Neuronal stem cell (in vitro differentiated cells): ENCODE data around the gene PSMB7.

Source experiments
- DNase-seq: peaks from one replicate; pipeline ENCODE4 v3.0.0-alpha.2; 2013; ENCODE audit warnings: low spot score
- H2AFZ ChIP-seq: one replicate; pipeline ENCODE4 v1.6.1; 2013; ENCODE audit warnings: mild to moderate bottlenecking, low read length, inconsistent platforms
- H2AK5ac ChIP-seq: 2 replicates; pipeline ENCODE4 v1.6.1; 2013; ENCODE audit warnings: low read depth, mild to moderate bottlenecking, inconsistent platforms, low read length, moderate library complexity, mixed read lengths
- H2BK120ac ChIP-seq: 2 replicates; pipeline ENCODE4 v1.6.1; 2013; ENCODE audit warnings: low read depth, mild to moderate bottlenecking, inconsistent platforms, low read length, moderate library complexity, mixed read lengths
- H2BK12ac ChIP-seq: one replicate; pipeline ENCODE4 v1.6.1; 2013; ENCODE audit warnings: low read length, inconsistent platforms
- H2BK15ac ChIP-seq: 2 replicates; pipeline ENCODE4 v1.6.1; 2013; ENCODE audit warnings: mild to moderate bottlenecking, low read length, inconsistent platforms, mixed read lengths
- H2BK5ac ChIP-seq: one replicate; pipeline ENCODE4 v1.6.1; 2013; ENCODE audit warnings: inconsistent platforms, mild to moderate bottlenecking, low read length, moderate library complexity
- H3K14ac ChIP-seq: one replicate; pipeline ENCODE4 v1.6.1; 2013; ENCODE audit warnings: low read length, inconsistent platforms
- H3K18ac ChIP-seq: 2 replicates; pipeline ENCODE4 v1.6.1; 2013; ENCODE audit warnings: low read length, inconsistent platforms
- H3K23ac ChIP-seq: 2 replicates; pipeline ENCODE4 v1.6.1; 2013; ENCODE audit warnings: low read depth, mild to moderate bottlenecking, mixed read lengths, low read length, inconsistent platforms; ENCODE audit not compliant: poor library complexity
- H3K27ac ChIP-seq: replicated peaks from 3 replicates; pipeline ENCODE4 v1.5.1; 2013; ENCODE audit warnings: low read length, inconsistent platforms
- H3K27me3 ChIP-seq, 3 experiments: 2 replicates each; pipeline ENCODE4 v1.6.1; 2013; ENCODE audit warnings: low read length in 3 of 3, mild to moderate bottlenecking in 2 of 3, inconsistent platforms in 1 of 3, low read depth in 1 of 3, mixed read lengths in 1 of 3, moderate library complexity in 1 of 3; ENCODE audit not compliant: control insufficient read depth in 3 of 3, insufficient read depth in 3 of 3
- H3K36me3 ChIP-seq, 2 donors: replicated peaks in 1 of 2; 2 replicates each; pipeline ENCODE4 v1.6.1; 2013; ENCODE audit warnings: low read length in 2 of 2; ENCODE audit not compliant: control insufficient read depth in 2 of 2, insufficient read depth in 2 of 2
- H3K4ac ChIP-seq: 2 replicates; pipeline ENCODE4 v1.6.1; 2013; ENCODE audit warnings: inconsistent platforms, mild to moderate bottlenecking, low read length, moderate library complexity
- H3K4me1 ChIP-seq, 2 donors: 1 replicate in 1 of 2; 2 replicates in 1 of 2; pipeline ENCODE4 v1.6.1; 2013; ENCODE audit warnings: low read length in 2 of 2, low read depth in 1 of 2; ENCODE audit not compliant: control insufficient read depth in 2 of 2, insufficient read depth in 1 of 2
- H3K4me2 ChIP-seq: one replicate; pipeline ENCODE4 v1.6.1; 2013; ENCODE audit warnings: mild to moderate bottlenecking, low read length, inconsistent platforms; ENCODE audit not compliant: insufficient read depth, poor library complexity, severe bottlenecking
- H3K4me3 ChIP-seq, 2 donors: 2 replicates each; pipeline ENCODE4 v1.5.1; 2013; ENCODE audit warnings: low read length in 2 of 2, mild to moderate bottlenecking in 2 of 2, inconsistent platforms in 1 of 2, moderate library complexity in 1 of 2
- H3K79me1 ChIP-seq: one replicate; pipeline ENCODE4 v1.6.1; 2013; ENCODE audit warnings: low read depth, mild to moderate bottlenecking, inconsistent platforms, low read length, moderate library complexity
- H3K9ac ChIP-seq: one replicate; pipeline ENCODE4 v1.6.1; 2013; ENCODE audit warnings: mild to moderate bottlenecking, low read depth, low read length, inconsistent platforms; ENCODE audit not compliant: poor library complexity
- H3K9me3 ChIP-seq, 2 donors: replicated peaks in 1 of 2; 2 replicates each; pipeline versions ENCODE3 to v1.6.1; 2013; ENCODE audit warnings: low read length in 2 of 2, mild to moderate bottlenecking in 2 of 2, inconsistent platforms in 1 of 2, low read depth in 1 of 2, mixed read lengths in 1 of 2, moderate library complexity in 1 of 2; ENCODE audit not compliant: control insufficient read depth in 2 of 2, insufficient read depth in 1 of 2
- H4K8ac ChIP-seq: one replicate; pipeline ENCODE4 v1.6.1; 2013; ENCODE audit warnings: low read depth, mild to moderate bottlenecking, inconsistent platforms, low read length, moderate library complexity
- H4K91ac ChIP-seq: one replicate; pipeline ENCODE4 v1.6.1; 2013; ENCODE audit warnings: low read length, low read depth, mild to moderate bottlenecking, inconsistent platforms; ENCODE audit not compliant: poor library complexity
- WGBS, 2 donors: extraction: QIAGEN DNeasy Blood & Tissue Kit; methylation state at CpG; one replicate each; pipeline ENCODE4 v1.1.7; 2013; ENCODE audit warnings: missing lambda C conversion rate in 2 of 2, mixed read lengths in 1 of 2; ENCODE audit not compliant: insufficient read length in 2 of 2, insufficient replicate concordance in 1 of 2; ENCODE audit errors: extremely low coverage in 2 of 2; 5-methylcytosine and 5-hydroxymethylcytosine counted together

The PSMB7 gene

DNA sequence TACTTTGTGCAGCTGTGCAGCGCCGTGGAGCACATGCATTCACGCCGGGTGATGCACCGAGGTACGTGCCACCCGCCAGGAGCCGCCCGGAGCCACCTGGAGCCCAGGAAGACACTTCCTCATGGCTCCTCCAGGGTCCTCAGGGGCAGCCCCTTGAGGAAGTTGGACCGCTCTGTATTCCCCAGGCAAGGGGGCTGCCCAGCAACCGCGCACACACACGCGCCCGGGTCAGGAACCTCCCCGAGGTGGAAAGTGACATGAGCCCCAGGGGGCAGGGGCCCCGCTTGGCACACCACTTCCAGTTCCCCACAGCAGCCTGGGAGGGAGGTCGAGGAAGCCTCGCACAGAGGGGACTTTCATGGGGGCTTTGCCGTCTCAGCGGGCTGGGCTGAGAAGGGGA lies 88.9 kb downstream of the PSMB7 start:
- no peak overlapping the region for H3K27ac ChIP-seq
- no CpG with 5 or more reads among the region's 21 CpGs for WGBS, 2 donors

DNA sequence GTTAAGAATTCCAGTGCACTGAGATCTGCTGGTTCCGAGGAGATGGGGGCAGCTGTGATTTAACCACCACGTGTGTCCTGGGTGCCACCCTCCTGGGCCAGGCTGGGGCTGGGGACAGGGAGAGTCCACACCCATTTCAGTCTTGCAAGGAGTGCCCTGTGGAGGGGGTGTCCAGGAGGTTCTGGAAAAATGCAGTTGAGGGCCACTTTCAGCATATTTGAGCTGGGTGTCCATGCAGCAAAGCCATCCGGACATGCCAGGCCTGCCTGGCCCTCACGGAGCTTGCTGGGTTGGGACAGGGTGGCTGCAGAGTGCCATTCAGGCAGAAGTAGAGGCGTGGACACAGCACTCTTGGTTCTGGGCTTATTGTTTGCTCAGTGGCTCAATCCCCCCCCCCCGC lies 89.4 kb downstream of the PSMB7 start:
- Histone ChIP-seq H4K8ac (no peak overlapping the region), H3K4ac (no peak overlapping the region), H3K18ac (no peak overlapping the region), H3K36me3 (peaks cover 49 to 91% of the 10 kb centered on the region in 2 donors), H2BK12ac (no peak overlapping the region), H3K9ac (no peak overlapping the region), H3K9me3 (no peaks in the 10 kb centered on the region), H2AK5ac (no peak overlapping the region), H2BK120ac (no peak overlapping the region), H4K91ac (no peak overlapping the region), H3K4me1 (no peaks in the 10 kb centered on the region), H3K4me2 (no peak overlapping the region), H3K14ac (peak overlapping the region; percentile 40), H3K4me3 (no peak overlapping the region), H2BK15ac (no peak overlapping the region), H3K23ac (no peak overlapping the region), H3K27me3 (no peaks in the 10 kb centered on the region), H3K79me1 (peaks cover 3% of the 10 kb centered on the region), H3K27ac (no peak overlapping the region), H2BK5ac (no peak overlapping the region), H2AFZ (no peak overlapping the region)
- no peak for DNase-seq
- WGBS, 2 donors: no CpG with 5 or more reads among the region's 6 CpGs

More for the DNA sequence above, 88.9 kb downstream of the PSMB7 start:
- Histone ChIP-seq H3K23ac (no peak overlapping the region), H3K27me3 (no peaks in the 10 kb centered on the region), H3K79me1 (peaks cover 3% of the 10 kb centered on the region), H3K18ac (no peak overlapping the region), H4K8ac (no peak overlapping the region), H2BK12ac (no peak overlapping the region), H2BK120ac (no peak overlapping the region), H4K91ac (no peak overlapping the region), H2AFZ (no peak overlapping the region), H2AK5ac (no peak overlapping the region), H3K4me2 (no peak overlapping the region), H3K4me3 (no peak overlapping the region), H2BK15ac (no peak overlapping the region), H3K9ac (no peak overlapping the region), H3K36me3 (peaks cover 47 to 88% of the 10 kb centered on the region in 2 donors), H3K9me3 (no peaks in the 10 kb centered on the region), H3K14ac (no peak overlapping the region), H2BK5ac (no peak overlapping the region), H3K4ac (no peak overlapping the region), H3K4me1 (no peaks in the 10 kb centered on the region)
- no peak for DNase-seq

DNA sequence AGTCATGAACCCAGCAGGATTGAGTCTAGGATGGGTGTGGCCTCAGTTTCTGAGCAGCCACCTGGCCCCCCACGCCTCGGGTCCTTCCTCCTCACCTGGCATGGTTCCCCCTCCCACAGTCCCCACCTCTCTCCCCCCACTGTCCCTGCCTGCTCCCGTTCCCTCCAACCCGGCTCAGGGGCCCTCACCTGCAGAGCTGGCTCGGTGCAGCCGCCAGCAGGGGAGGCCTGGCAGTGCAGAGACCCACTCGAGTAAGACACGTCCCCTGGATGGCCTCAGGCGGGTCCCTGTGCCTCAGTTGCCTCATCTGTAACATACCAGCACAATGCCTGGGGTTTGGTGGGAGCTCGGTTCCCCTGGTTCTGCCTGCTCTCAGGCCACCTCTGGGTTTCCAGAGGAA lies 91.3 kb downstream of the PSMB7 start:
- H3K27ac ChIP-seq: no peak overlapping the region
- H4K8ac ChIP-seq: no peak overlapping the region
- H2BK15ac ChIP-seq: no peak overlapping the region
- no peak for DNase-seq
- no peak overlapping the region for H2AFZ ChIP-seq
- no peak overlapping the region for H2BK120ac ChIP-seq
- no peak overlapping the region for H3K4me2 ChIP-seq
- no peak overlapping the region for H3K18ac ChIP-seq
- H2BK12ac ChIP-seq: no peak overlapping the region
- no peak overlapping the region for H2BK5ac ChIP-seq
- H3K36me3 ChIP-seq: peaks cover 36 to 85% of the 10 kb centered on the region in 2 donors
- H3K27me3 ChIP-seq: no peaks in the 10 kb centered on the region
- H3K79me1 ChIP-seq: peaks cover 3% of the 10 kb centered on the region
- no peak overlapping the region for H3K9ac ChIP-seq
- H4K91ac ChIP-seq: no peak overlapping the region
- no CpG with 5 or more reads among the region's 10 CpGs for WGBS, 2 donors
- no peak overlapping the region for H2AK5ac ChIP-seq
- H3K4me3 ChIP-seq: no peak overlapping the region
- no peaks in the 10 kb centered on the region for H3K9me3 ChIP-seq
- H3K14ac ChIP-seq: no peak overlapping the region
- no peak overlapping the region for H3K23ac ChIP-seq
- no peak overlapping the region for H3K4ac ChIP-seq
- H3K4me1 ChIP-seq: no peaks in the 10 kb centered on the region

DNA sequence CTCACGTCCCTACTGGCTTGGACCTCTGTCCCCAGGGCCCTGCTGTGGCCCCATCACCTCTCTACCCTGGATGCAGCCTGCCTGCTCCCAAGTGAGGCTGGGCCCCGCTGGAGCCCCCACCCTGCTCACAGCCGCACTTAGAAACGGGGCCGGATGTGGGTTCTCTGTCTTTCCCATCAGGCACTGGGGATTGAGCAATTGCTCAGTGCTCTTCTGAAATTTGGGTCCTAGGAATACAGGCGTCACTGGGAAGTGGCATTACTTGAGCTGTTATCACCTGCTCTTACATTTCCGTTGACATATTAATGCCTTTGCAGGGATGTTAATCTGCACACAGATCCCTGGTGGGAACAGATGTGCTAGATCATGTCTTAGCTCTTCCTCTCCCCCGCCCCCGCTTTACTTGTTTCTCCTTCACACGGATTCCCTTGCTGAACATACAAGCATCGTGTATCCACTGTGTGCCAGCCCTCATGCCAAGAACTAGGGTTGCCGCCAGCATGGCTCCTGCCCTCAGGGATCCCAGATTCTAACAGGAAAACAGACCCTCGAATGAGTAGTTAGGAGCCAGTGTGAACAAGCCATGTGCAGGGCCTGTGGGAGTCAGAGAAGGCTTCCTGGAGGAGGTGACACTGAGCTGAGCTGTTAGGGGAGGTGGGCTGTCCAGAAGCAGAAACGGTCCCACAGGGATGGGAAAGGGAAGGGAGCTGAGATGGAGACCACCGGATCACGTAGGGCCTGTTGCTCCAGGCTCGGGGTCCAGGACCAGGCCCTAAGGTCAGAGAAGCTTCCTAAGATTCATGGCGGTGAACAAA lies 92.4 kb downstream of the PSMB7 start:
- H3K79me1 ChIP-seq: peaks cover 3% of the 10 kb centered on the region
- no peak overlapping the region for H4K91ac ChIP-seq
- no peak overlapping the region for H2BK120ac ChIP-seq
- peaks cover 32 to 80% of the 10 kb centered on the region in 2 donors for H3K36me3 ChIP-seq
- H3K9me3 ChIP-seq: no peaks in the 10 kb centered on the region
- H3K27me3 ChIP-seq: no peaks in the 10 kb centered on the region
- peak overlapping the region; percentile 64 for H3K18ac ChIP-seq
- no peaks in the 10 kb centered on the region for H3K4me1 ChIP-seq
- DNase-seq: no peak
- WGBS, 2 donors: no CpG with 5 or more reads among the region's 18 CpGs
- H3K4me3 ChIP-seq: no peak overlapping the region
- peak overlapping the region; percentile 55 for H3K9ac ChIP-seq
- no peak overlapping the region for H3K23ac ChIP-seq
- peak overlapping the region; percentile 7 for H2AK5ac ChIP-seq
- peak overlapping the region; percentile 22 for H2BK12ac ChIP-seq
- no peak overlapping the region for H3K27ac ChIP-seq
- H2BK5ac ChIP-seq: no peak overlapping the region
- no peak overlapping the region for H2AFZ ChIP-seq
- H2BK15ac ChIP-seq: no peak overlapping the region
- H3K4me2 ChIP-seq: no peak overlapping the region
- peak overlapping the region; percentile 43 for H4K8ac ChIP-seq
- H3K14ac ChIP-seq: no peak overlapping the region
- H3K4ac ChIP-seq: no peak overlapping the region
